PC-9 (cell line): Measurements from ENCODE around the gene ZNF780A.

Experiments
- CTCF ChIP-seq: fragments of 200-600 bp; sonication (generic); conservative IDR thresholded peaks from 2 replicates; pipeline ENCODE4 v1.6.1; 2017; ENCODE audit warnings: mixed run types, antibody characterized with exemption, mild to moderate bottlenecking, moderate library complexity
- EZH2 ChIP-seq: fragments of 200-600 bp; sonication (generic); IDR thresholded peaks from 2 replicates; pipeline ENCODE4 v1.8.0; 2017; ENCODE audit warnings: antibody characterized with exemption, low read depth

DNA sequence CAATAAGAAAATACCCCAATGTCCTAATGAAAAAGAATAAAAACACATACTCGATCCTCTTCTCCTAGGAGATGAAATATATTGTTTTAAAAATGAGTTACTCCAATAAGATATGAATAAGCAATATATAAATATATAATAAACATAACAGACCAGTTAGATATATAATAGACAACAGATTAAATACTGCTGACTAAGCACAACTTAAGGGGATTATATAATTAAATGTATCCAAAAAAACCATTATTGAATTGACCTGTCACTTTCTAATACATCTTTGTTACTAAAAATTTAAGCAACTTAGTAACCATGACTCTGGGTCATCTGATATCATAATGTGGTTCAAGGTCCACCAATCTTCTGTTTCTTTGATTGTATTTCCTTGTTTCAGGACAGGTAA is 20.7 kb downstream of the ZNF780A start:
- TF ChIP-seq EZH2 (no peak), CTCF (no peak)
